GM12872 (cell line): Measurements from ENCODE around the gene HS6ST2.

ENCODE experiments used
- CTCF ChIP-seq: IDR thresholded peaks from 3 replicates; pipeline ENCODE4 v1.5.1; 2011; ENCODE audit warnings: low read depth, mild to moderate bottlenecking, low read length, moderate library complexity; ENCODE audit not compliant: insufficient read depth

The HS6ST2 gene

GRCh38 chrX:132732236-132732635 lies 226.2 kb downstream of the HS6ST2 start:
- no peak for TF ChIP-seq CTCF

DNA sequence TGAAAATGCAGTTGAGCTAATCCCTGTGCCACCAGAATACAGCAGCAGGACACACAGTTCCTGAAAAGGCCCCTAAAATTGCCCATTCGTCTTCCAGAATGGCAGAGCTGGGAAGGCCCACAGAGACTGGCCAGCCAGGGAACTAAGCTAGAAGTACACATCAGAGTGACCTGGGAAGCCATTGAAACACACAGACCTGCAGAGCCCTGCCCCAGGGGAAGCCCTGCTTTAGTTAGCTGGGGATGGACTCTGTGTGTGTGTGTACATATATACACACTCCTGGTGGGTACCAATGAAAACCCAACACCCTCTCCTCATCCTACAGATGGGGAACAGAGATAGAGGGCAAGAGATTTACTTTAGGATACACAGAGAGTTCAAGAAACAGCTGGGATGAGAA lies 227.7 kb downstream of the HS6ST2 start:
- TF ChIP-seq CTCF: no peak

DNA sequence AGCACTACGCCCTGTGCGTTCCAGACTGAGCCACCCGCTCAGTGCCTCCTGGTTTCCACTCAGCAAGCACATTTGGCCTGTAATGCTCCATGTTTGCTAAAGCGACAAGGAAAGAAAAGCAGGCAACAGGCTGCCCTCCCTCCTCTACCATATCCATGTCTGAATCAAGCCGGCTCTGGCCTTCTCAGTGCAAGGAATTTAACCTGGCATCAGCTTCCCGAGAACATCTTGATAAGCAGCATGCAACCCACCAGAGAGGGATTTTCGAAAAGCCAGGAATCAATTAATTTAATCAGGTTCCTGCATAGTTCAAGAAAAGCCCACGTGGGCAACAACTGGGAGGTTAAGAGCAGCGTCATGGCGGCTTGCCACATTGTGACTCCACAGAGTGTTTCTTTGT lies 228.2 kb downstream of the HS6ST2 start:
- no peak for TF ChIP-seq CTCF

- no peak for TF ChIP-seq CTCF
Measured at GRCh38 chrX:132728296-132728695, 230.1 kb downstream of the HS6ST2 start.

GRCh38 chrX:132718431-132718958 lies 239.9 kb downstream of the HS6ST2 start:
- TF ChIP-seq CTCF: no peak

GRCh38 chrX:132716006-132716405 lies 242.4 kb downstream of the HS6ST2 start:
- no peak; the same call in 2 of the 3 replicates for TF ChIP-seq CTCF

DNA sequence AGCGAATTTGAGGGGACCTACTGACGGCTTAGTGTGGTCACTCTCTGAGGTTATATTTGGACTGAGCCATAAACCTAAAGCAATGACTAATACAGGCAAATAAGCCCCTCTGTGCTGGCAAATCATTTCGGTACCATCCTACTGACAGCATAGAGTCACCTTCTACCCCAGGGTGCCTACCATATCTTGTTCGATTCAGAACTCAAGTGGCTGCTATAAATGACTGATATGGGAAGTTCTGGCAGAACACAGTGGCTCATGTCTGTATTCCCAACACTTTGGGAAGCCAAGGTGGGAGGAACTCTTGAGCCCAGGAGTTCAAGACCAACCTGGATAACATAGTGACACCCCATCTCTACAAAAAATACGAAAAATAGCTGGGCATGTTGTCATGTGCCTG lies 243.5 kb downstream of the HS6ST2 start:
- no peak for TF ChIP-seq CTCF

GRCh38 chrX:132712350-132712749 lies 246.1 kb downstream of the HS6ST2 start:
- TF ChIP-seq CTCF: no peak
